CD4-positive, alpha-beta memory T cell (primary cell): ENCODE measurements around the gene COX20. TPM values are rescaled to one million over a fixed set of nuclear protein-coding genes. Genes with fewer than 3 reads are reported as not detected.

Source experiments
- CTCF ChIA-PET: fragments of 350-600 bp; sonication (Branson Sonifier 250); formaldehyde crosslinking; loops from one replicate; lab custom pipeline; 2021; ENCODE audit warnings: inconsistent platforms; ENCODE audit not compliant: partially characterized antibody; lab: Charles Lee
- POLR2A ChIA-PET: fragments of 350-600 bp; sonication (Branson Sonifier 250); formaldehyde crosslinking; loops from one replicate; lab custom pipeline; 2021; ENCODE audit not compliant: partially characterized antibody; lab: Charles Lee
- DNase-seq, 5 donors: peaks; one replicate each; pipeline versions ENCODE4 v3.0.0 to v3.0.0-alpha.2; 2020 to 2022; ENCODE audit warnings: mixed read lengths in 1 of 5
- H3K27ac ChIP-seq: one replicate; pipeline ENCODE4 v1.7.0; 2013; ENCODE audit warnings: low read depth, low read length
- H3K27me3 ChIP-seq: 2 replicates; pipeline ENCODE4 v1.7.0; 2013; ENCODE audit warnings: mild to moderate bottlenecking, low read length, moderate library complexity; ENCODE audit not compliant: insufficient read depth
- H3K36me3 ChIP-seq: 2 replicates; pipeline ENCODE4 v1.7.0; 2013; ENCODE audit warnings: mild to moderate bottlenecking, low read length, moderate library complexity; ENCODE audit not compliant: insufficient read depth
- H3K4me1 ChIP-seq: 2 replicates; pipeline ENCODE4 v1.7.0; 2013; ENCODE audit warnings: mild to moderate bottlenecking, low read length, moderate library complexity; ENCODE audit not compliant: insufficient read depth
- H3K4me3 ChIP-seq, 2 donors: one replicate each; pipeline ENCODE4 v1.7.0; 2013; ENCODE audit warnings: low read length in 2 of 2, mild to moderate bottlenecking in 1 of 2
- H3K9me3 ChIP-seq, 2 donors: one replicate each; pipeline ENCODE4 v1.7.0; 2013; ENCODE audit warnings: low read length in 2 of 2, control low read depth in 1 of 2; ENCODE audit not compliant: control insufficient read depth in 1 of 2
- H3K27ac Mint-ChIP-seq, 7 donors: one replicate each; pipeline ENCODE4 v1.8.0; 2020 to 2021; ENCODE audit warnings: mixed read lengths in 7 of 7, mild to moderate bottlenecking in 6 of 7, inconsistent platforms in 3 of 7, moderate library complexity in 3 of 7
- H3K27me3 Mint-ChIP-seq, 2 donors: one replicate each; pipeline ENCODE4 v1.8.0; 2020 to 2021; ENCODE audit warnings: mixed read lengths in 2 of 2
- H3K36me3 Mint-ChIP-seq, 2 donors: one replicate each; pipeline ENCODE4 v1.8.0; 2020 to 2021; ENCODE audit warnings: mixed read lengths in 2 of 2, inconsistent platforms in 1 of 2, mild to moderate bottlenecking in 1 of 2
- H3K4me1 Mint-ChIP-seq, 4 donors: one replicate each; pipeline ENCODE4 v1.8.0; 2020 to 2021; ENCODE audit warnings: mixed read lengths in 4 of 4, mild to moderate bottlenecking in 1 of 4
- H3K4me3 Mint-ChIP-seq, 8 donors: one replicate each; pipeline ENCODE4 v1.8.0; 2020 to 2021; ENCODE audit warnings: mixed read lengths in 8 of 8, mild to moderate bottlenecking in 7 of 8, moderate library complexity in 6 of 8, inconsistent platforms in 3 of 8
- H3K9me3 Mint-ChIP-seq, 8 donors: one replicate each; pipeline ENCODE4 v1.8.0; 2020 to 2021; ENCODE audit warnings: mixed read lengths in 8 of 8, mild to moderate bottlenecking in 5 of 8, inconsistent platforms in 3 of 8, moderate library complexity in 1 of 8
- intact Hi-C: fragments of 100-400 bp; cut with micrococcal nuclease; formaldehyde crosslinking; loops from one replicate; pipeline ENCODE4 v1.15.1; 2023
- polyA plus RNA-seq, 2 donors: library from polyadenylated mRNA; unstranded; fragments of 300-500 nt; fragmentation: Illumina TruSeq; gene quantifications; one replicate each; pipeline ENCODE4 v1.2.3, GENCODE V29; 2021
- total RNA-seq, 2 experiments: library from RNA; stranded (reverse); gene quantifications; one replicate each; pipeline ENCODE4 v1.2.3, GENCODE V29; 2021

Gene COX20
- total and polyA plus RNA-seq, 4 experiments from 2014 or later = 31.3 to 65.7 (median 37.8) TPM

DNA sequence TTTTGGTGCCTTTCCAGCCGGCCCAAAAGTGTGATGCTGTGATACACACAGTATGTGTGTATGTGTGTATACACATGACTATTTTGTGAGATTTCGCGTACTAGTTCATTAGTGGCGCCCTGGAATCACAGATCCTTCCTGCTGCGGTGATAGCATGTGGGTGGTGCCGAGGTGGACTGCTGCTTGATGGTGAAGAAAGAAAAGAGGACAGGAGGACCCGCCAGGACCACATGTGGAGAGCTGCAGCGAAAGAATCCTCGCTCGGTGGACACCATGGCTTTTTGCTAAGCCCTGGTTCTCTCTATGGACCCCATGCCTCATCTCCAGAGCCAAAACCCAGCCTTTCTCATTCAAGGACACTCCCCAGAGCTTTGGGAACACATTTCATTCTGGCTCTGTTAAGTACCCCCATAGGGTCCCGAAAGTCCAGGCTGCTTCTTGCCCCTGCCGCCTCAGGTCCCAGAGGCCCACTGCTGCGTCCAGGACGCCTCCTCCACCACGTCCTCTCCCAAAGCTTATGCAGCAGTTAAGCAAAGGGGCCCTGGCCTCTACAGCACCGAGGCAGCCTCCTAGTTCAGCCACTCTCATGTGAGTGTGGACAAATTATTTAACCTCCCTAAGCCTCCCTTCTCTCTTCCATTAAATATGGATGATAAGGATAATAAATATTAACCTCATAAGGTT, 32.8 kb upstream of the COX20 start:
- Histone ChIP-seq H3K27me3 (no peaks in the 10 kb centered on the region), H3K27ac (no peak overlapping the region), H3K36me3 (no peaks in the 10 kb centered on the region), H3K4me3 (no peak overlapping the region), H3K4me1 (no peaks in the 10 kb centered on the region), H3K9me3 (no peaks in the 10 kb centered on the region)
- Mint-ChIP-seq H3K27me3 (peaks cover 3 to 4% of the 10 kb centered on the region in 2 donors), H3K4me1 (peaks cover 2 to 4% (median 3%) of the 10 kb centered on the region in 4 donors), H3K36me3 (no peaks in the 10 kb centered on the region), H3K9me3 (no peaks in the 10 kb centered on the region), H3K27ac (no peak overlapping the region), H3K4me3 (no peak overlapping the region)
- intact Hi-C loops = loop anchor here (5.0 to 10.0 kb wide), 2 partner anchors 60 to 1202 kb away; partner anchors contain the start of gene HNRNPU
- no peak for DNase-seq
- CTCF ChIA-PET = interaction anchor here (1.0 to 10.5 kb wide), 18 partner anchors 11 to 254 kb away, joined by 3 to 231 read pairs (median 7); partner anchors contain the start of gene HNRNPU
- POLR2A ChIA-PET = interaction anchor here (0.7 to 3.0 kb wide), 6 partner anchors 32 to 240 kb away, joined by 3 to 22 read pairs (median 7); partner anchors contain the start of gene HNRNPU

DNA sequence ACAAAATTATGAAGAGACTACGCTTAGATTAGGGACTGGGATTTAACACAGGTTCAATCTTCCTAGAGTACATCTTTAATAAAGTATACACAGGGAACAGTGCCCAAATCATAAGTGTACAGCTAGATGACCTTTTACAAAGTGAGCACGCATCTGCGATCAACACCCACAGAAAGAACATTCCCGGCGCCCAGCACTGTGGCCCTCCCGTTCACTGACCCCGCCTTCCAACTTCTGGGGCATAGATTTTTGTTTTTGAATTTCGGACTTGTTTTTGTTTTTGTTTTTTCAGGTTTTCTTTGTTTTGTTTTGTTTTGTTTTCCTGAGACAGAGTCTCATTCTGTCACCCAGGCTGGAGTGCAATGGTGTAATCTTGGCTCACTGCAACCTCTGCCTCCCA, 30.6 kb upstream of the COX20 start:
- no peak for DNase-seq
- no peaks in the 10 kb centered on the region for H3K27me3 ChIP-seq
- peaks cover 2 to 5% of the 10 kb centered on the region in 2 donors for H3K27me3 Mint-ChIP-seq
- intact Hi-C loops = loop anchor here (5.0 to 10.0 kb wide), 2 partner anchors 57 to 1200 kb away; partner anchors contain the start of gene HNRNPU
- ChIA-PET CTCF (interaction anchor here (10.5 kb wide), 1 partner anchor 237 kb away, joined by 231 read pairs; no protein-coding TSS in a partner anchor), POLR2A (no interaction called here)
- no peak overlapping the region for H3K4me3 Mint-ChIP-seq
- H3K4me1 ChIP-seq = no peaks in the 10 kb centered on the region
- H3K4me1 Mint-ChIP-seq = peaks cover 2 to 4% (median 3%) of the 10 kb centered on the region in 4 donors
- H3K36me3 Mint-ChIP-seq = no peaks in the 10 kb centered on the region
- no peak overlapping the region for H3K4me3 ChIP-seq
- H3K9me3 ChIP-seq = no peaks in the 10 kb centered on the region
- H3K36me3 ChIP-seq = no peaks in the 10 kb centered on the region
- no peak overlapping the region for H3K27ac Mint-ChIP-seq
- no peaks in the 10 kb centered on the region for H3K9me3 Mint-ChIP-seq
- H3K27ac ChIP-seq = no peak overlapping the region

DNA sequence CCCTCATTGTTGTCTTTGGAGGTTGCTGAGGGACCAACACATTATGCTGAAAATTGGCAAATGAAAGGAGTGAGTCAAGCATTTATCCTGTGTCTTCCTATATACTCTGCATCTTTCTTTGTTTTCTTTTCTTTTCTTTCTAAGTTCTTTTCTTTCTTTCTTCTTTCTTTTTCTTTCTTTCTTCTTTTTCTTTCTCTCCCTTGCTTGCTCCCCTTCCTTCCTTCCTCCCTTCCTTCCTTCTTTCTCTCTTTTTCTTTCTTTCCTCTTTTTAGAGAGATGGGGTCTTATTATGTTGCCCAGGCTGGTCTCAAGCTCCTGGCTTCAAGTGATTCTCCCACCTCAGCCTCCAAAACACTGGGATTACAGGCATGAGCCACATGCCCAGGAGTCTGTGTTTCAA, 28.3 kb upstream of the COX20 start:
- H3K4me1 ChIP-seq = no peaks in the 10 kb centered on the region
- ChIA-PET CTCF (interaction anchor here (0.6 to 2.5 kb wide), 3 partner anchors 10 to 1635 kb away, joined by 3 to 11 read pairs (median 7); no protein-coding TSS in a partner anchor), POLR2A (interaction anchor here (1.2 kb wide), 1 partner anchor 28 kb away, joined by 3 read pairs; no protein-coding TSS in a partner anchor)
- intact Hi-C loops = loop anchor here (10.0 kb wide), 1 partner anchor 1198 kb away; no protein-coding TSS in a partner anchor
- Mint-ChIP-seq H3K27me3 (peaks cover 2 to 11% of the 10 kb centered on the region in 2 donors), H3K36me3 (peaks cover 0 to 4% of the 10 kb centered on the region in 2 donors), H3K4me3 (no peak overlapping the region), H3K9me3 (no peaks in the 10 kb centered on the region), H3K4me1 (no peaks in the 10 kb centered on the region), H3K27ac (peak overlapping the region in 2 of 7 donors; percentile 29 to 33)
- no peak for DNase-seq
- H3K9me3 ChIP-seq = no peaks in the 10 kb centered on the region
- H3K27ac ChIP-seq = no peak overlapping the region
- no peaks in the 10 kb centered on the region for H3K36me3 ChIP-seq
- H3K27me3 ChIP-seq = no peaks in the 10 kb centered on the region
- no peak overlapping the region for H3K4me3 ChIP-seq

DNA sequence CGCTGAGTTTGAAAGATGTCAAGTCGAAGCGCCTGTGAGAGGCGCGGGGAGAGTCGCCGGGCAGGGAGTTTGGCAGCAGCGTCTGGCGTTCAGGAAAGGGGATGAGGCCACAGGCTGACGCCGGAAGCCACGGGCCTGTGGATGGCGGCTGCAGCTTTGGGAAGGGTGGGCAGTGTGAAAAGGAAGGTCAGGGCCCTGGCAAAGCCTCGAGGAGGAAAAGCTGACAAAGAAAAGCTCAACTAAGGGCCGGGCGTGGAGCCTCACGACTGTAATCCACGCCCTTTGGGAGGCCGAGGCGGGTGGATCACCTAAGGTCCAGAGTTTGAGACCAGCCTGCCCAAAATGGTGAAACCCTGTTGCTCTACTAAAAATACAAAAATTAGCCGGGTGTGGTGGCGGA, 25.2 kb upstream of the COX20 start:
- Mint-ChIP-seq H3K9me3 (no peaks in the 10 kb centered on the region), H3K27me3 (peaks cover 13 to 20% of the 10 kb centered on the region in 2 donors), H3K4me3 (no peak overlapping the region), H3K36me3 (peaks cover 0 to 4% of the 10 kb centered on the region in 2 donors), H3K4me1 (no peaks in the 10 kb centered on the region), H3K27ac (no peak overlapping the region)
- no peaks in the 10 kb centered on the region for H3K4me1 ChIP-seq
- intact Hi-C loops = no loop called here
- H3K27me3 ChIP-seq = peaks cover 3% of the 10 kb centered on the region
- H3K36me3 ChIP-seq = no peaks in the 10 kb centered on the region
- H3K9me3 ChIP-seq = no peaks in the 10 kb centered on the region
- ChIA-PET CTCF (interaction anchor here (0.6 to 1.5 kb wide), 3 partner anchors 9 to 232 kb away, joined by 3 to 7 read pairs (median 3); no protein-coding TSS in a partner anchor), POLR2A (no interaction called here)
- no peak overlapping the region for H3K4me3 ChIP-seq
- no peak for DNase-seq
- no peak overlapping the region for H3K27ac ChIP-seq

DNA sequence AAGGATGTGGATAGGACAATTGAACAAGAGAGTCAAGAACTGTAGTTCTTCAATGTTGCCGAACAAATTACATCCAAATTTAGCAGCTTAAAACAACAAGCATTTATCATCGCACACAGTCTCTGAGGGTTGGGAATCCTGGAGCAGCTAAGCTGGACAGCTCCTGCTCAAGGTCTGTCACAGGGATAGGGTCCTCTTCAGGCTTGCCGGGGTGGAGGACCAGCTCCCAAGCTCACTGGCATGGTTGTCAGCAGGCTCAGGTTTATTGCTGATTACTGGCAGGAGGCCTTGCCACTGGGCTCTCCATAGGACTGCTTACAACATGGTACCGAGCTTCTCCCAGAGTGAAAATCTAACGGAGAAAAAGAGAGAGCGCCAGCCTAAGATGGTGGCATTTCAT, 22.1 kb upstream of the COX20 start:
- intact Hi-C loops = no loop called here
- no peak overlapping the region for H3K27ac Mint-ChIP-seq

DNA sequence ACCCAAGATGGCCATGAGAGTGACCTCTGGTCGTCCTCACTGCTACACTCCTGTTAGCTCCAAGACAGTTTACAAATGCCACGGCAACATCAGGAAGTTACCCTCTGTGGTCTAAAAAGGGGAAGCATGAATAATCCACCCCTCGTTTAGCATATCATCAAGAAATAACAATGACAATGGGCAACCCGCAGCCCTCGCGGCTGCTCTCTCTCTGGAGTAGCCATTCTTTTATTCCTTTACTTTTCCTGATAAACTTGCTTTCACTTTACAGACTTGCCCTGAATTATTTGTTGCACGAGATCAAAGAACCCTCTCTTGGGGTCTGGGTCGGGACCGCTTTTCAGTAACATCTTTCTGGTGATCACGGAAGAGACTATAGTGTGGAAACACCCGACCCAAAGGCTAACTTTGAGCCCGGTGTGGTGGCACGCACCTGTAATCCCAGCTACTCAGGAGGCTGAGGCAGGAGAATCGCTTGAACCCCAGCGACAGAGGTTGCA, 19.8 kb upstream of the COX20 start:
- Mint-ChIP-seq H3K36me3 (peaks cover 0 to 4% of the 10 kb centered on the region in 2 donors), H3K4me3 (peak overlapping the region in 2 of 8 donors; percentile 36 to 49), H3K27me3 (peaks cover 17 to 19% of the 10 kb centered on the region in 2 donors), H3K9me3 (no peaks in the 10 kb centered on the region), H3K27ac (peak overlapping the region in 2 of 7 donors; percentile 2 to 13), H3K4me1 (no peaks in the 10 kb centered on the region)
- intact Hi-C loops = no loop called here
- H3K27ac ChIP-seq = no peak overlapping the region
- CTCF ChIA-PET = interaction anchor here (0.9 kb wide), 1 partner anchor 227 kb away, joined by 3 read pairs; no protein-coding TSS in a partner anchor
- no peak overlapping the region for H3K4me3 ChIP-seq
- no peaks in the 10 kb centered on the region for H3K9me3 ChIP-seq
- H3K4me1 ChIP-seq = no peaks in the 10 kb centered on the region
- POLR2A ChIA-PET = no interaction called here
- no peak for DNase-seq
- peaks cover 3% of the 10 kb centered on the region for H3K27me3 ChIP-seq
- no peaks in the 10 kb centered on the region for H3K36me3 ChIP-seq

More for the DNA sequence above, 22.1 kb upstream of the COX20 start:
- H3K9me3 ChIP-seq = no peaks in the 10 kb centered on the region
- H3K4me1 Mint-ChIP-seq = no peaks in the 10 kb centered on the region
- peaks cover 0 to 4% of the 10 kb centered on the region in 2 donors for H3K36me3 Mint-ChIP-seq
- H3K27ac ChIP-seq = no peak overlapping the region
- H3K27me3 ChIP-seq = peaks cover 3% of the 10 kb centered on the region
- peaks cover 17% of the 10 kb centered on the region in 2 donors for H3K27me3 Mint-ChIP-seq
- POLR2A ChIA-PET = no interaction called here
- no peaks in the 10 kb centered on the region for H3K36me3 ChIP-seq
- H3K4me1 ChIP-seq = no peaks in the 10 kb centered on the region
- no peak for DNase-seq
- CTCF ChIA-PET = interaction anchor here (0.8 to 2.6 kb wide), 6 partner anchors 10 to 229 kb away, joined by 3 to 11 read pairs (median 4); no protein-coding TSS in a partner anchor
- H3K4me3 ChIP-seq = no peak overlapping the region
- H3K9me3 Mint-ChIP-seq = no peaks in the 10 kb centered on the region
- no peak overlapping the region for H3K4me3 Mint-ChIP-seq

DNA sequence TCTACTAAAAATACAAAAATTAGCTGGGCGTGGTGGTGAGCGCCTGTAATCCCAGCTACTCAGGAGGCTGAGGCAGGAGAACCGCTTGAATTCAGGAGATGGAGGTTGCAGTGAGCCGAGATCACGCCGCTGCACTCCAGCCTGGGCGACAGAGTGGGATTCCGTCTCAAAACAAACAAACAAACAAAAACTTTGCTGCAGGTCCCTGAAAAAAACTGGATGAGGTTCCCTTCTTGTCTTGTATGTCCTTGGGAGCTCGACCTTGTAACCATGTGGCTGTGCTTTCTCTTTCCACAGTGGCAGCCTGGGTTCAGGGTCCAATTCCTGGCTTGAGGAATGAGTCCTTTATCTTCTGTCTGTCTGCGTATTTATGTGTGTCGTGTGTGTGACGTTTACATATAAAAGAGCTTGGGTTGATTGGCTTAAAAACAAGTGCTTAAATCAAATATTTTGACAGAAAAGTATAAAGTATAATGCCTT, 18.0 kb upstream of the COX20 start:
- ChIA-PET POLR2A (no interaction called here), CTCF (no interaction called here)
- intact Hi-C loops = no loop called here
- Histone ChIP-seq H3K4me3 (no peak overlapping the region), H3K27me3 (peaks cover 3% of the 10 kb centered on the region), H3K4me1 (no peaks in the 10 kb centered on the region), H3K27ac (no peak overlapping the region), H3K36me3 (no peaks in the 10 kb centered on the region), H3K9me3 (no peaks in the 10 kb centered on the region)
- Mint-ChIP-seq H3K4me1 (no peaks in the 10 kb centered on the region), H3K27ac (no peak overlapping the region), H3K9me3 (no peaks in the 10 kb centered on the region), H3K4me3 (no peak overlapping the region), H3K36me3 (no peaks in the 10 kb centered on the region), H3K27me3 (peaks cover 10 to 21% of the 10 kb centered on the region in 2 donors)
- DNase-seq = no peak
